HG03196 (cell line): ENCODE measurements around the gene KDM4B.
"Not testable (repeated sequence)": the region's sequence is repeated elsewhere in the genome, so short reads cannot be mapped to it uniquely, and the experiment has no call there.

ENCODE experiments used
- ATAC-seq: cut with Tn5 transposase; IDR thresholded peaks from one replicate; pipeline ENCODE4 v1.9.1; 2021; ENCODE audit not compliant: unreplicated experiment

KDM4B gene

GRCh38 chr19:5160158-5160795 is 191.4 kb downstream of the KDM4B start:
- not testable (repeated sequence) for ATAC-seq

GRCh38 chr19:5164845-5165696 is 196.2 kb downstream of the KDM4B start:
- not testable (repeated sequence) for ATAC-seq

GRCh38 chr19:5165697-5166019 is 196.7 kb downstream of the KDM4B start:
- ATAC-seq = no peak

GRCh38 chr19:5166262-5166661 is 197.3 kb downstream of the KDM4B start:
- ATAC-seq = no peak

- ATAC-seq = no peak
Measured at GRCh38 chr19:5170329-5170745, 201.4 kb downstream of the KDM4B start.

- no peak for ATAC-seq
Measured at GRCh38 chr19:5171711-5172110, 202.8 kb downstream of the KDM4B start.

GRCh38 chr19:5172859-5173630 is 204.1 kb downstream of the KDM4B start:
- no peak for ATAC-seq

GRCh38 chr19:5173993-5174392 is 205.1 kb downstream of the KDM4B start:
- no peak for ATAC-seq

- ATAC-seq = no peak
Measured at GRCh38 chr19:5177745-5178450, 209.0 kb downstream of the KDM4B start.

GRCh38 chr19:5178841-5179240 is 209.9 kb downstream of the KDM4B start:
- ATAC-seq = no peak

GRCh38 chr19:5179256-5179655 is 210.3 kb downstream of the KDM4B start:
- ATAC-seq = no peak

GRCh38 chr19:5181329-5181728 is 212.4 kb downstream of the KDM4B start:
- ATAC-seq = no peak

GRCh38 chr19:5182751-5183150 is 213.8 kb downstream of the KDM4B start:
- ATAC-seq = no peak

GRCh38 chr19:5183616-5184015 is 214.7 kb downstream of the KDM4B start:
- ATAC-seq = no peak

- no peak for ATAC-seq
Measured at GRCh38 chr19:5184930-5185329, 216.0 kb downstream of the KDM4B start.

GRCh38 chr19:5186293-5187050 is 217.6 kb downstream of the KDM4B start:
- no peak for ATAC-seq

GRCh38 chr19:5188548-5189317 is 219.8 kb downstream of the KDM4B start:
- no peak for ATAC-seq

- no peak for ATAC-seq
Measured at GRCh38 chr19:5189318-5189607, 220.3 kb downstream of the KDM4B start.

GRCh38 chr19:5191091-5191490 is 222.2 kb downstream of the KDM4B start:
- ATAC-seq = no peak

- ATAC-seq = no peak
Measured at GRCh38 chr19:5192568-5192967, 223.7 kb downstream of the KDM4B start.
